Left lung (tissue), 10 donors: ENCODE results near the gene PHACTR1. TPM values are rescaled to one million over a fixed set of nuclear protein-coding genes. Genes with fewer than 3 reads are reported as not detected.

Source experiments
- ATAC-seq: fragments of 200-7000 bp; cut with Tn5 transposase; one replicate; pipeline ENCODE4 v1.9.1; 2020; ENCODE audit warnings: moderate library complexity
- DNase-seq, 4 donors: peaks; one replicate each; pipeline ENCODE4 v3.0.0-alpha.2; 2013 to 2020
- H3K27ac ChIP-seq, 2 donors: fragments of 200-600 bp; sonication (generic) in 1 of 2; one replicate each; pipeline versions ENCODE4 v1.5.0 to v1.8.0; 2020 to 2021
- H3K27me3 ChIP-seq, 2 donors: fragments of 200-600 bp; sonication (generic) in 1 of 2; one replicate each; pipeline versions ENCODE4 v1.5.0 to v1.8.0; 2020 to 2021
- H3K36me3 ChIP-seq, 2 donors: fragments of 200-600 bp; sonication (generic) in 1 of 2; one replicate each; pipeline versions ENCODE4 v1.5.0 to v1.8.0; 2020 to 2021
- H3K4me1 ChIP-seq, 2 donors: fragments of 200-600 bp; one replicate each; pipeline ENCODE4 v1.8.0; 2021
- H3K4me3 ChIP-seq, 2 donors: fragments of 200-600 bp; sonication (generic) in 1 of 2; one replicate each; pipeline versions ENCODE4 v1.5.0 to v1.8.0; 2020 to 2021; ENCODE audit warnings: mild to moderate bottlenecking in 1 of 2
- H3K9me3 ChIP-seq, 2 donors: fragments of 200-600 bp; sonication (generic) in 1 of 2; one replicate each; pipeline versions ENCODE4 v1.5.0 to v1.8.0; 2020 to 2021
- CTCF ChIP-seq, 2 donors: fragments of 200-600 bp; sonication (generic) in 1 of 2; IDR thresholded peaks; one replicate each; pipeline versions ENCODE4 v1.5.0 to v1.8.0; 2021; ENCODE audit warnings: antibody characterized with exemption in 2 of 2
- intact Hi-C, 2 donors: fragments of 100-400 bp; cut with DNase I; formaldehyde crosslinking; loops; one replicate each; pipeline versions ENCODE4 v1.11.2 to v1.14.2; 2022
- polyA plus RNA-seq, 6 donors: library from polyadenylated mRNA; unstranded; fragments of 120-200 nt; gene quantifications; one replicate each; pipeline ENCODE4 v1.2.1, GENCODE V29; 2013; ENCODE audit not compliant: insufficient read length in 6 of 6
- total RNA-seq, 2 donors: library from RNA; stranded (reverse); fragmentation: NEBNext Ultra II Directional; extraction: Animal tissue kit (Norgen Biotek cat#: 25700); gene quantifications; one replicate each; pipeline ENCODE4 v1.2.1, GENCODE V29; 2021
- donor health status: DM: no; HTN: yes; CAD: no.
- donor health status: DM: no; HTN: no; CAD: no.

The PHACTR1 gene
- total and polyA plus RNA-seq, 8 donors, result 12.1 to 53.3 (median 15.8) TPM

- H3K4me1 ChIP-seq, result peaks cover 0 to 40% of the 10 kb centered on the region in 2 donors
- no peak for TF ChIP-seq CTCF (IDR thresholded peaks at IDR 0.05)
- DNase-seq, result no peak
- intact Hi-C loops, result no loop called here
- no peak for ATAC-seq
- H3K4me3 ChIP-seq, result no peak overlapping the region
- peak overlapping the region in 1 of 2 donors; percentile 81 for H3K27ac ChIP-seq
- no peaks in the 10 kb centered on the region for H3K27me3 ChIP-seq
- no peaks in the 10 kb centered on the region for H3K9me3 ChIP-seq
- H3K36me3 ChIP-seq, result no peaks in the 10 kb centered on the region
Observed at GRCh38 chr6:13260831-13261230, 544.3 kb downstream of the PHACTR1 start.

DNA sequence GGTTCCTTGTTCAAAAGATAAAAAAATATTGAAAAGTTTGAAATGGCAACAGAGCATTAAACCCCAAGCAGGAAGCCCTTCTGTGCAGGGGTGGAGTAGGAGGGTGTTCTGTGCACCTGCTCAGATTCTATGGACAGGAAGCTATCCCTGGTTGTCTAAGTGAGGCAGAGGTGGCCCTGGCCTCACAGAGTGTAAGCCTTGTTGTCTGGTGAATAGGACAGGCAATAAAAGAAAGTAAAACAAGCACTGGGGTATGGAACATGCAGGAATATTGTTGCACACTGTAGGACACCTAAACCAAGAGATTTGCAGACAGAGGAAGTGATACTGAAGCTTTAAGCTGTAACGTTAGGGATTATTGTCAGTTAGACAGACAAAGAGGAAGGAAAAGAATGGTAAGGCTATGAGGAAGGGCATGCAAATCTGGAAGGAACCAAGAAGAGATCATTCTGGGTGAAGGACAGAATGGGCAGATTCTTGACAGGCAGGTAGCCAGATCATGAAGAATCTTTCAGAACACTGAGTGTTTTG is 545.0 kb downstream of the PHACTR1 start:
- Histone ChIP-seq H3K9me3 (no peaks in the 10 kb centered on the region), H3K27ac (peak overlapping the region in 1 of 2 donors; percentile 81), H3K27me3 (no peaks in the 10 kb centered on the region), H3K4me3 (no peak overlapping the region), H3K4me1 (peaks cover 0 to 33% of the 10 kb centered on the region in 2 donors), H3K36me3 (no peaks in the 10 kb centered on the region)
- intact Hi-C loops, result no loop called here
- ATAC-seq (peak; percentile 79), DNase-seq (no peak)
- TF ChIP-seq CTCF (IDR thresholded peaks at IDR 0.05), result no peak

GRCh38 chr6:13262302-13263230 is 546.0 kb downstream of the PHACTR1 start:
- TF ChIP-seq CTCF (IDR thresholded peaks at IDR 0.05), result no peak
- Histone ChIP-seq H3K9me3 (no peaks in the 10 kb centered on the region), H3K4me1 (peaks cover 0 to 24% of the 10 kb centered on the region in 2 donors), H3K36me3 (no peaks in the 10 kb centered on the region), H3K4me3 (no peak overlapping the region), H3K27ac (peak overlapping the region in 1 of 2 donors; percentile 81), H3K27me3 (no peaks in the 10 kb centered on the region)
- no peak for ATAC-seq
- DNase-seq, result no peak
- intact Hi-C loops, result no loop called here

- Histone ChIP-seq H3K27ac (no peak overlapping the region), H3K9me3 (no peaks in the 10 kb centered on the region), H3K4me3 (no peak overlapping the region), H3K27me3 (no peaks in the 10 kb centered on the region), H3K36me3 (no peaks in the 10 kb centered on the region), H3K4me1 (peaks cover 0 to 24% of the 10 kb centered on the region in 2 donors)
- ATAC-seq, result no peak
- no peak for DNase-seq
- no peak for TF ChIP-seq CTCF (IDR thresholded peaks at IDR 0.05)
- intact Hi-C loops, result no loop called here
Observed at GRCh38 chr6:13263669-13264068, 547.1 kb downstream of the PHACTR1 start.

GRCh38 chr6:13267142-13267651 is 550.6 kb downstream of the PHACTR1 start:
- Histone ChIP-seq H3K9me3 (no peaks in the 10 kb centered on the region), H3K27ac (no peak overlapping the region), H3K27me3 (no peaks in the 10 kb centered on the region), H3K4me1 (peaks cover 0 to 27% of the 10 kb centered on the region in 2 donors), H3K36me3 (no peaks in the 10 kb centered on the region), H3K4me3 (no peak overlapping the region)
- ATAC-seq (no peak), DNase-seq (no peak)
- intact Hi-C loops, result no loop called here
- TF ChIP-seq CTCF (IDR thresholded peaks at IDR 0.05), result no peak
